ENCODE results near the gene HSD17B14.
A peak's percentile ranks its signal among the peaks of the same experiment; 100 is the strongest.
"Not testable (repeated sequence)": the region's sequence is repeated elsewhere in the genome, so short reads cannot be mapped to it uniquely, and the experiment has no call there.

Gene HSD17B14

GRCh38 chr19:48795685-48796070, 40.6 kb downstream of the HSD17B14 start:
- DNase-seq: no peak

GRCh38 chr19:48795055-48795684, 41.1 kb downstream of the HSD17B14 start:
- peak; percentile 88 for DNase-seq

- no peak for DNase-seq
Observed at GRCh38 chr19:48794291-48794690, 42.0 kb downstream of the HSD17B14 start.

GRCh38 chr19:48793271-48793670, 43.0 kb downstream of the HSD17B14 start:
- no peak for DNase-seq

GRCh38 chr19:48787331-48787730, 49.0 kb downstream of the HSD17B14 start:
- DNase-seq: not testable (repeated sequence)

GRCh38 chr19:48786422-48786821, 49.9 kb downstream of the HSD17B14 start:
- not testable (repeated sequence) for DNase-seq

GRCh38 chr19:48784527-48784926, 51.8 kb downstream of the HSD17B14 start:
- DNase-seq: no peak

- no peak for DNase-seq
Observed at GRCh38 chr19:48780631-48781391, 55.5 kb downstream of the HSD17B14 start.

GRCh38 chr19:48779636-48780035, 56.7 kb downstream of the HSD17B14 start:
- no peak for DNase-seq

GRCh38 chr19:48777720-48778119, 58.6 kb downstream of the HSD17B14 start:
- no peak for DNase-seq

GRCh38 chr19:48777139-48777538, 59.2 kb downstream of the HSD17B14 start:
- DNase-seq: no peak

- DNase-seq: no peak
Observed at GRCh38 chr19:48772503-48772953, 63.8 kb downstream of the HSD17B14 start.

- no peak for DNase-seq
Observed at GRCh38 chr19:48770734-48771472, 65.4 kb downstream of the HSD17B14 start.

GRCh38 chr19:48770266-48770665, 66.0 kb downstream of the HSD17B14 start:
- DNase-seq: no peak

- DNase-seq: no peak
Observed at GRCh38 chr19:48768994-48769713, 67.1 kb downstream of the HSD17B14 start.

- DNase-seq: not testable (repeated sequence)
Observed at GRCh38 chr19:48768171-48768753, 68.0 kb downstream of the HSD17B14 start.

- not testable (repeated sequence) for DNase-seq
Observed at GRCh38 chr19:48765816-48766215, 70.5 kb downstream of the HSD17B14 start.

All from stimulated activated CD8-positive, alpha-beta memory T cell treated with anti-CD3 and anti-CD28 coated beads, Interleukin-4, amount 100 ng/mL, for 48 hours (primary cell).